ENCODE data around the gene FYB1. TPM values are rescaled to one million over a fixed set of nuclear protein-coding genes. Genes with fewer than 3 reads are reported as not detected.

Gene FYB1
- total RNA-seq, 4 donors from 2014 or later: 1.5 to 3.9 (median 3.0) TPM

GRCh38 chr5:39100851-39101396 is 118.4 kb downstream of the FYB1 start:
- Histone ChIP-seq H3K4me1 (no peaks in the 10 kb centered on the region), H3K27me3 (no peaks in the 10 kb centered on the region), H3K4me3 (no peak overlapping the region), H3K36me3 (no peaks in the 10 kb centered on the region), H3K9me3 (no peaks in the 10 kb centered on the region), H3K27ac (no peak overlapping the region)
- WGBS: 81% methylated on average over 7 of the region's 7 CpGs
- TF ChIP-seq POLR2A (IDR thresholded peaks at IDR 0.05) (no peak), CTCF (IDR thresholded peaks at IDR 0.05) (no peak), POLR2AphosphoS5 (IDR thresholded peaks at IDR 0.05) (no peak), EP300 (IDR thresholded peaks at IDR 0.05) (no peak)
- DNase-seq (ENCODE audit: low spot score in 2 of 2): no peak

- no peak overlapping the region for H3K27ac ChIP-seq
- H3K4me3 ChIP-seq: no peak overlapping the region
- WGBS: 88% methylated on average over 6 of the region's 6 CpGs
- DNase-seq (ENCODE audit: low spot score in 2 of 2): no peak
- no peaks in the 10 kb centered on the region for H3K27me3 ChIP-seq
- no peaks in the 10 kb centered on the region for H3K4me1 ChIP-seq
- no peaks in the 10 kb centered on the region for H3K36me3 ChIP-seq
- TF ChIP-seq POLR2A (IDR thresholded peaks at IDR 0.05): no peak
- TF ChIP-seq EP300 (IDR thresholded peaks at IDR 0.05): no peak
- no peak for TF ChIP-seq CTCF (IDR thresholded peaks at IDR 0.05)
- TF ChIP-seq POLR2AphosphoS5 (IDR thresholded peaks at IDR 0.05): no peak
- no peaks in the 10 kb centered on the region for H3K9me3 ChIP-seq
These were observed 119.0 kb downstream of the FYB1 start for GRCh38 chr5:39100301-39100850.

GRCh38 chr5:39099831-39100230 is 119.5 kb downstream of the FYB1 start:
- no peak overlapping the region for H3K4me3 ChIP-seq
- no peaks in the 10 kb centered on the region for H3K4me1 ChIP-seq
- no peaks in the 10 kb centered on the region for H3K36me3 ChIP-seq
- no peak for DNase-seq (ENCODE audit: low spot score in 2 of 2)
- H3K27me3 ChIP-seq: no peaks in the 10 kb centered on the region
- no peak for TF ChIP-seq CTCF (IDR thresholded peaks at IDR 0.05)
- no peak for TF ChIP-seq EP300 (IDR thresholded peaks at IDR 0.05)
- TF ChIP-seq POLR2AphosphoS5 (IDR thresholded peaks at IDR 0.05): no peak
- TF ChIP-seq POLR2A (IDR thresholded peaks at IDR 0.05): no peak
- no peaks in the 10 kb centered on the region for H3K9me3 ChIP-seq
- H3K27ac ChIP-seq: no peak overlapping the region

GRCh38 chr5:39093352-39093751 is 126.0 kb downstream of the FYB1 start:
- H3K9me3 ChIP-seq: no peaks in the 10 kb centered on the region
- 47% methylated on average over 1 of the region's 1 CpG for WGBS
- no peak overlapping the region for H3K4me3 ChIP-seq
- TF ChIP-seq EP300 (IDR thresholded peaks at IDR 0.05): no peak
- TF ChIP-seq POLR2A (IDR thresholded peaks at IDR 0.05): no peak
- TF ChIP-seq CTCF (IDR thresholded peaks at IDR 0.05): no peak
- no peak for TF ChIP-seq POLR2AphosphoS5 (IDR thresholded peaks at IDR 0.05)
- DNase-seq (ENCODE audit: low spot score in 2 of 2): no peak
- H3K27me3 ChIP-seq: no peaks in the 10 kb centered on the region
- H3K4me1 ChIP-seq: no peaks in the 10 kb centered on the region
- no peaks in the 10 kb centered on the region for H3K36me3 ChIP-seq
- H3K27ac ChIP-seq: no peak overlapping the region

GRCh38 chr5:39092581-39093351 is 126.6 kb downstream of the FYB1 start:
- no peaks in the 10 kb centered on the region for H3K36me3 ChIP-seq
- no peak overlapping the region for H3K4me3 ChIP-seq
- H3K27ac ChIP-seq: no peak overlapping the region
- 55% methylated on average over 4 of the region's 4 CpGs for WGBS
- H3K4me1 ChIP-seq: no peaks in the 10 kb centered on the region
- DNase-seq (ENCODE audit: low spot score in 2 of 2): no peak
- H3K27me3 ChIP-seq: no peaks in the 10 kb centered on the region
- TF ChIP-seq POLR2A (IDR thresholded peaks at IDR 0.05) (no peak), EP300 (IDR thresholded peaks at IDR 0.05) (no peak), POLR2AphosphoS5 (IDR thresholded peaks at IDR 0.05) (no peak), CTCF (IDR thresholded peaks at IDR 0.05) (no peak)
- no peaks in the 10 kb centered on the region for H3K9me3 ChIP-seq

Measured in suprapubic skin (tissue), 4 donors.